Stimulated activated CD8-positive, alpha-beta memory T cell treated with anti-CD3 and anti-CD28 coated beads, Interleukin-4, amount 100 ng/mL, for 1 hour (primary cell): Measurements from ENCODE around the gene KIF9.
"Not testable (repeated sequence)": the region's sequence is repeated elsewhere in the genome, so short reads cannot be mapped to it uniquely, and the experiment has no call there.

Experiments
- DNase-seq, 2 donors: peaks; one replicate each; pipeline ENCODE4 v3.0.0-alpha.2; 2020; ENCODE audit warnings: low read depth in 2 of 2, low spot score in 1 of 2

Gene KIF9

GRCh38 chr3:47256331-47256730 is 26.3 kb downstream of the KIF9 start:
- DNase-seq = not testable (repeated sequence)

GRCh38 chr3:47251689-47252088 is 30.9 kb downstream of the KIF9 start:
- DNase-seq = no peak

GRCh38 chr3:47251085-47251484 is 31.5 kb downstream of the KIF9 start:
- not testable (repeated sequence) for DNase-seq

GRCh38 chr3:47250309-47251060 is 32.1 kb downstream of the KIF9 start:
- DNase-seq = no peak

- DNase-seq = no peak
These were observed 35.2 kb downstream of the KIF9 start for GRCh38 chr3:47247131-47248064.

GRCh38 chr3:47245271-47245670 is 37.3 kb downstream of the KIF9 start:
- no peak for DNase-seq

GRCh38 chr3:47244531-47245100 is 38.0 kb downstream of the KIF9 start:
- DNase-seq = no peak

- no peak for DNase-seq
These were observed 39.0 kb downstream of the KIF9 start for GRCh38 chr3:47243419-47244147.

GRCh38 chr3:47239929-47240328 is 42.7 kb downstream of the KIF9 start:
- DNase-seq = no peak

- no peak for DNase-seq
These were observed 44.6 kb downstream of the KIF9 start for GRCh38 chr3:47238017-47238416.

- DNase-seq = no peak
These were observed 54.5 kb downstream of the KIF9 start for GRCh38 chr3:47228088-47228487.

GRCh38 chr3:47227678-47228077 is 54.9 kb downstream of the KIF9 start:
- DNase-seq = no peak

- DNase-seq = no peak
These were observed 57.2 kb downstream of the KIF9 start for GRCh38 chr3:47225310-47225906.

GRCh38 chr3:47223755-47224154 is 58.8 kb downstream of the KIF9 start:
- DNase-seq = no peak

- no peak for DNase-seq
These were observed 60.8 kb downstream of the KIF9 start for GRCh38 chr3:47221798-47222197.

- no peak for DNase-seq
These were observed 71.7 kb downstream of the KIF9 start for GRCh38 chr3:47210863-47211405.

- not testable (repeated sequence) for DNase-seq
These were observed 76.6 kb downstream of the KIF9 start for GRCh38 chr3:47206022-47206421.

- DNase-seq = no peak
These were observed 77.7 kb downstream of the KIF9 start for GRCh38 chr3:47204875-47205274.

GRCh38 chr3:47202542-47202941 is 80.1 kb downstream of the KIF9 start:
- DNase-seq = no peak

GRCh38 chr3:47197287-47197686 is 85.3 kb downstream of the KIF9 start:
- DNase-seq = no peak
